HepG2 (cell line): Measurements from ENCODE around the gene ZFP36L2. TPM values are rescaled to one million over a fixed set of nuclear protein-coding genes. Genes with fewer than 3 reads are reported as not detected.

ENCODE experiments used
- ESRRA ChIP-seq: sonication (generic); formaldehyde crosslinking; IDR thresholded peaks from 2 replicates; pipeline ENCODE4 v1.5.1; 2020; ENCODE audit warnings: mild to moderate bottlenecking, low read depth, missing genetic modification reagents
- ISL2 ChIP-seq: sonication (generic); formaldehyde crosslinking; IDR thresholded peaks from 2 replicates; pipeline ENCODE4 v1.5.0; 2020; ENCODE audit warnings: missing genetic modification reagents
- MTA3 ChIP-seq: sonication (generic); formaldehyde crosslinking; IDR thresholded peaks from 2 replicates; pipeline ENCODE4 v1.4.0; 2020; ENCODE audit warnings: missing genetic modification reagents
- NCOA1 ChIP-seq: sonication (generic); formaldehyde crosslinking; IDR thresholded peaks from 2 replicates; pipeline ENCODE4 v1.9.0; 2021; ENCODE audit warnings: missing genetic modification reagents
- NFE2L2 ChIP-seq: fragments of 150-350 bp; IDR thresholded peaks from 2 replicates; pipeline ENCODE4 v1.6.1; 2014; ENCODE audit warnings: low read length
- PLRG1 ChIP-seq: fragments of 450-650 bp; conservative IDR thresholded peaks from 2 replicates; pipeline ENCODE4 v1.6.1; 2016
- PREB ChIP-seq: sonication (generic); formaldehyde crosslinking; IDR thresholded peaks from 2 replicates; pipeline ENCODE4 v1.4.0; 2020; ENCODE audit warnings: missing genetic modification reagents
- REXO4 ChIP-seq: sonication (generic); formaldehyde crosslinking; IDR thresholded peaks from 2 replicates; pipeline ENCODE4 v1.8.0; 2022; ENCODE audit warnings: missing genetic modification reagents, mild to moderate bottlenecking, borderline replicate concordance
- SMYD3 ChIP-seq: sonication (generic); formaldehyde crosslinking; IDR thresholded peaks from 2 replicates; pipeline ENCODE4 v1.8.1; 2023; ENCODE audit warnings: mild to moderate bottlenecking, missing genetic modification reagents
- SRF ChIP-seq: IDR thresholded peaks from 2 replicates; pipeline ENCODE4 v1.6.1; 2011; ENCODE audit warnings: mild to moderate bottlenecking, low read depth, low read length, moderate library complexity
- SYNCRIP ChIP-seq: fragments of 200-400 bp; formaldehyde crosslinking; IDR thresholded peaks from 2 replicates; pipeline ENCODE4 v1.6.1; 2018; ENCODE audit warnings: mild to moderate bottlenecking, low read depth, low read length; ENCODE audit not compliant: insufficient read depth
- TFE3 ChIP-seq: IDR thresholded peaks from 2 replicates; pipeline ENCODE4 v1.6.1; 2016
- ZFP41 ChIP-seq: sonication (generic); formaldehyde crosslinking; IDR thresholded peaks from 2 replicates; pipeline ENCODE4 v1.4.0; 2020; ENCODE audit warnings: mild to moderate bottlenecking, missing genetic modification reagents, borderline replicate concordance
- ZNF18 ChIP-seq: sonication (generic); formaldehyde crosslinking; IDR thresholded peaks from 2 replicates; pipeline ENCODE4 v1.8.0; 2022; ENCODE audit warnings: mild to moderate bottlenecking, missing genetic modification reagents; ENCODE audit not compliant: insufficient replicate concordance
- ZNF256 ChIP-seq: sonication (generic); formaldehyde crosslinking; conservative IDR thresholded peaks from 2 replicates; pipeline ENCODE4 v1.4.0; 2020; ENCODE audit warnings: missing genetic modification reagents
- ZNF337 ChIP-seq: sonication (generic); formaldehyde crosslinking; IDR thresholded peaks from 2 replicates; pipeline ENCODE4 v1.5.1; 2020; ENCODE audit warnings: missing genetic modification reagents, low read depth, mild to moderate bottlenecking, borderline replicate concordance
- ZNF33A ChIP-seq: sonication (generic); formaldehyde crosslinking; IDR thresholded peaks from 2 replicates; pipeline ENCODE4 v1.5.1; 2020; ENCODE audit warnings: missing genetic modification reagents, mild to moderate bottlenecking, moderate library complexity, borderline replicate concordance
- ZNF350 ChIP-seq: sonication (generic); formaldehyde crosslinking; IDR thresholded peaks from 2 replicates; pipeline ENCODE4 v1.4.0; 2020; ENCODE audit warnings: mild to moderate bottlenecking, low read depth, missing genetic modification reagents, borderline replicate concordance
- ZNF512 ChIP-seq: sonication (generic); formaldehyde crosslinking; IDR thresholded peaks from 2 replicates; pipeline ENCODE4 v1.4.0; 2020; ENCODE audit warnings: mild to moderate bottlenecking, missing genetic modification reagents
- ZNF629 ChIP-seq: sonication (generic); formaldehyde crosslinking; conservative IDR thresholded peaks from 2 replicates; pipeline ENCODE4 v1.5.0; 2020; ENCODE audit warnings: missing genetic modification reagents
- ZNF839 ChIP-seq: sonication (generic); formaldehyde crosslinking; IDR thresholded peaks from 2 replicates; pipeline ENCODE4 v1.4.0; 2020; ENCODE audit warnings: missing genetic modification reagents, mild to moderate bottlenecking, borderline replicate concordance
- ZNF891 ChIP-seq: sonication (generic); formaldehyde crosslinking; IDR thresholded peaks from 2 replicates; pipeline ENCODE4 v1.5.0; 2020; ENCODE audit warnings: mild to moderate bottlenecking, missing genetic modification reagents
- polyA plus RNA-seq, 8 experiments: library from polyadenylated mRNA; depleted of rRNA in 3 of 8; stranded (reverse) in 7 of 8; unstranded in 1 of 8; fragments of >200 nt; fragmentation: Illumina TruSeq in 4 of 8; extraction: Trizol in 4 of 8; gene quantifications; 2 replicates each; pipeline versions ENCODE4 v1.2.1 to v1.2.3, GENCODE V29; 2011 to 2016; ENCODE audit warnings: low read depth in 4 of 8, missing spikeins in 1 of 8, mixed read lengths in 1 of 8; ENCODE audit not compliant: insufficient read depth in 1 of 8
- total RNA-seq, 5 experiments: library from RNA; depleted of rRNA; stranded (reverse); fragments of >200 nt; fragmentation: Illumina TruSeq; extraction: Trizol; gene quantifications; 2 replicates each; pipeline ENCODE4 v1.2.3, GENCODE V29; 2016; ENCODE audit warnings: low read depth in 1 of 5

ZFP36L2 gene
- total and polyA plus RNA-seq, 2 of the 13 experiments (the other 11 are each of a cell fraction or from before 2014, with no cell fraction given): 11.2 to 21.8 TPM

GRCh38 chr2:43258547-43259156 is 32.2 kb upstream of the ZFP36L2 start (continued):
- TF ChIP-seq ZFP41 (CRISPR knock-in tag): no peak
- no peak for TF ChIP-seq ZNF256 (CRISPR knock-in tag)
- TF ChIP-seq SRF: no peak
- no peak for TF ChIP-seq ZNF891 (CRISPR knock-in tag)
- TF ChIP-seq ZNF350 (CRISPR knock-in tag): no peak
- TF ChIP-seq ESRRA (CRISPR knock-in tag): peak; percentile 84
- no peak for TF ChIP-seq ZNF629 (CRISPR knock-in tag)
- no peak for TF ChIP-seq ZNF839
- no peak for TF ChIP-seq ZNF512 (CRISPR knock-in tag)
- TF ChIP-seq PREB: no peak
- peak; percentile 58; the same call in 1 of the 2 replicates for TF ChIP-seq SMYD3
- no peak for TF ChIP-seq PLRG1
- peak; percentile 90 for TF ChIP-seq ISL2 (CRISPR knock-in tag)
- no peak for TF ChIP-seq NCOA1 (CRISPR knock-in tag)
- TF ChIP-seq TFE3 (CRISPR knock-in tag): peak; percentile 32; the same call in 1 of the 2 replicates
- TF ChIP-seq NFE2L2: no peak
- TF ChIP-seq MTA3 (CRISPR knock-in tag): no peak
- no peak for TF ChIP-seq SYNCRIP
- TF ChIP-seq REXO4 (CRISPR knock-in tag): no peak
- no peak for TF ChIP-seq ZNF33A
- TF ChIP-seq ZNF18 (CRISPR knock-in tag): no peak
- no peak for TF ChIP-seq ZNF337 (CRISPR knock-in tag)
